DND-41 (cell line): ENCODE measurements around the gene PXMP4.

Experiments used
- ATAC-seq: fragments of 200-7000 bp; cut with Tn5 transposase; 3 replicates; pipeline ENCODE4 v1.9.1; 2021; ENCODE audit warnings: low read depth; ENCODE audit not compliant: insufficient read depth
- DNase-seq: peaks from one replicate; pipeline ENCODE4 v3.0.0-alpha.2; 2020
- H2AFZ ChIP-seq: 2 replicates; pipeline ENCODE4 v1.6.0; 2012; ENCODE audit warnings: low read depth, low read length
- H3K27ac ChIP-seq: 2 replicates; pipeline ENCODE4 v1.5.1; 2012; ENCODE audit warnings: low read length, inconsistent platforms
- H3K27me3 ChIP-seq: fragments of 200-600 bp; sonication (generic); 2 replicates; pipeline ENCODE4 v1.6.0; 2012; ENCODE audit warnings: low read length, mild to moderate bottlenecking, inconsistent platforms; ENCODE audit not compliant: insufficient read depth, poor library complexity
- H3K36me3 ChIP-seq: 2 replicates; pipeline ENCODE4 v1.5.1; 2012; ENCODE audit warnings: low read length, inconsistent platforms; ENCODE audit not compliant: insufficient read depth
- H3K4me1 ChIP-seq: 2 replicates; pipeline ENCODE4 v1.5.1; 2012; ENCODE audit warnings: mild to moderate bottlenecking, low read length; ENCODE audit not compliant: insufficient read depth
- H3K4me2 ChIP-seq: 2 replicates; pipeline ENCODE4 v1.6.0; 2012; ENCODE audit warnings: mild to moderate bottlenecking, moderate library complexity, low read length, inconsistent platforms; ENCODE audit not compliant: insufficient read depth
- H3K4me3 ChIP-seq, 2 experiments: fragments of 200-600 bp in 1 of 2; shearing (Covaris generic) in 1 of 2; 2 replicates each; pipeline ENCODE4 v1.5.1; 2012 to 2016; ENCODE audit warnings: inconsistent platforms in 2 of 2, low read length in 2 of 2, mild to moderate bottlenecking in 2 of 2, low read depth in 1 of 2, moderate library complexity in 1 of 2
- H3K79me2 ChIP-seq: 2 replicates; pipeline ENCODE4 v1.6.0; 2012; ENCODE audit warnings: low read length, inconsistent platforms; ENCODE audit not compliant: insufficient read depth
- H3K9ac ChIP-seq: 2 replicates; pipeline ENCODE4 v1.6.0; 2012; ENCODE audit warnings: low read depth, mild to moderate bottlenecking, inconsistent platforms, low read length, moderate library complexity
- H3K9me3 ChIP-seq: 2 replicates; pipeline ENCODE4 v1.5.1; 2012; ENCODE audit warnings: low read length, moderate library complexity, mild to moderate bottlenecking, inconsistent platforms; ENCODE audit not compliant: insufficient read depth, severe bottlenecking
- H4K20me1 ChIP-seq: 2 replicates; pipeline ENCODE4 v1.6.0; 2012; ENCODE audit warnings: low read length; ENCODE audit not compliant: insufficient read depth
- CTCF ChIP-seq: IDR thresholded peaks from 2 replicates; pipeline ENCODE4 v1.5.1; 2012; ENCODE audit warnings: borderline replicate concordance, low read length, moderate library complexity, mild to moderate bottlenecking; ENCODE audit not compliant: poor library complexity, severe bottlenecking; ENCODE audit errors: extremely low read depth
- EZH2 ChIP-seq: IDR thresholded peaks from 3 replicates; pipeline ENCODE4 v1.6.1; 2012; ENCODE audit warnings: borderline replicate concordance, low read depth, mild to moderate bottlenecking, moderate library complexity, low read length, inconsistent platforms; ENCODE audit not compliant: severe bottlenecking

PXMP4 gene

GRCh38 chr20:33730946-33731692 is 11.0 kb upstream of the PXMP4 start:
- DNase-seq: no peak
- ATAC-seq: no peak
- peak overlapping the region; percentile 4 to 59; a peak in 3 of 4 replicates for H3K4me3 ChIP-seq
- no peaks in the 10 kb centered on the region for H3K79me2 ChIP-seq
- peak overlapping the region; percentile 68 for H3K4me2 ChIP-seq
- peak overlapping the region; percentile 68 for H3K27ac ChIP-seq
- H3K36me3 ChIP-seq: no peaks in the 10 kb centered on the region
- H3K9me3 ChIP-seq: peaks cover 4% of the 10 kb centered on the region
- H2AFZ ChIP-seq: peak overlapping the region; percentile 96
- H3K9ac ChIP-seq: peak overlapping the region; percentile 65
- TF ChIP-seq CTCF (no peak), EZH2 (no peak)
- H4K20me1 ChIP-seq: no peaks in the 10 kb centered on the region
- H3K27me3 ChIP-seq: no peaks in the 10 kb centered on the region
- peaks cover 37% of the 10 kb centered on the region for H3K4me1 ChIP-seq

- H3K4me3 ChIP-seq: no peak overlapping the region
- H4K20me1 ChIP-seq: no peaks in the 10 kb centered on the region
- no peak overlapping the region for H3K4me2 ChIP-seq
- no peaks in the 10 kb centered on the region for H3K9me3 ChIP-seq
- H3K4me1 ChIP-seq: peaks cover 31% of the 10 kb centered on the region
- DNase-seq: no peak
- no peaks in the 10 kb centered on the region for H3K27me3 ChIP-seq
- H3K9ac ChIP-seq: no peak overlapping the region
- no peak overlapping the region for H3K27ac ChIP-seq
- no peaks in the 10 kb centered on the region for H3K79me2 ChIP-seq
- H3K36me3 ChIP-seq: no peaks in the 10 kb centered on the region
- H2AFZ ChIP-seq: no peak overlapping the region
- TF ChIP-seq EZH2 (no peak), CTCF (no peak)
- ATAC-seq: no peak
Observed at GRCh38 chr20:33729101-33729500, 9.0 kb upstream of the PXMP4 start.

GRCh38 chr20:33728463-33728862 is 8.4 kb upstream of the PXMP4 start:
- H3K79me2 ChIP-seq: no peaks in the 10 kb centered on the region
- DNase-seq (no peak), ATAC-seq (no peak)
- no peak overlapping the region for H3K4me2 ChIP-seq
- TF ChIP-seq CTCF (no peak), EZH2 (no peak)
- peaks cover 24% of the 10 kb centered on the region for H3K4me1 ChIP-seq
- H3K4me3 ChIP-seq: no peak overlapping the region
- no peak overlapping the region for H2AFZ ChIP-seq
- H4K20me1 ChIP-seq: no peaks in the 10 kb centered on the region
- no peaks in the 10 kb centered on the region for H3K27me3 ChIP-seq
- H3K9ac ChIP-seq: no peak overlapping the region
- H3K27ac ChIP-seq: no peak overlapping the region
- H3K9me3 ChIP-seq: no peaks in the 10 kb centered on the region
- no peaks in the 10 kb centered on the region for H3K36me3 ChIP-seq
